ENCODE results near the gene STX8.
A peak's percentile ranks its signal among the peaks of the same experiment; 100 is the strongest.

STX8 gene

GRCh38 chr17:9537177-9537776 lies 38.3 kb downstream of the STX8 start:
- FAIRE-seq (no peak), DNase-seq (ENCODE audit: insufficient read length, low spot score) (no peak)
- no peak for TF ChIP-seq CTCF (IDR thresholded peaks at IDR 0.05; ENCODE audit: insufficient read depth, missing control alignments)

- no peak for TF ChIP-seq CTCF (IDR thresholded peaks at IDR 0.05; ENCODE audit: insufficient read depth, missing control alignments)
- no peak for FAIRE-seq
- DNase-seq (ENCODE audit: insufficient read length, low spot score), result no peak
These were observed 39.6 kb downstream of the STX8 start for GRCh38 chr17:9536061-9536460.

- TF ChIP-seq CTCF (IDR thresholded peaks at IDR 0.05; ENCODE audit: insufficient read depth, missing control alignments), result no peak
- FAIRE-seq, result no peak
These were observed 42.2 kb downstream of the STX8 start for GRCh38 chr17:9533441-9533840.

GRCh38 chr17:9532715-9533114 lies 42.9 kb downstream of the STX8 start:
- no peak for FAIRE-seq
- no peak for DNase-seq (ENCODE audit: insufficient read length, low spot score)
- TF ChIP-seq CTCF (IDR thresholded peaks at IDR 0.05; ENCODE audit: insufficient read depth, missing control alignments), result no peak

More at GRCh38 chr17:9533441-9533840, 42.2 kb downstream of the STX8 start:
- DNase-seq (ENCODE audit: insufficient read length, low spot score), result no peak

- DNase-seq (ENCODE audit: insufficient read length, low spot score) (no peak), FAIRE-seq (no peak)
- TF ChIP-seq CTCF (IDR thresholded peaks at IDR 0.05; ENCODE audit: insufficient read depth, missing control alignments), result no peak
These were observed 44.6 kb downstream of the STX8 start for GRCh38 chr17:9531034-9531433.

- FAIRE-seq, result no peak
- no peak for DNase-seq (ENCODE audit: insufficient read length, low spot score)
- peak; percentile 26 for TF ChIP-seq CTCF (IDR thresholded peaks at IDR 0.05; ENCODE audit: insufficient read depth, missing control alignments)
These were observed 46.5 kb downstream of the STX8 start for GRCh38 chr17:9529033-9529700.

GRCh38 chr17:9527788-9528187 lies 47.8 kb downstream of the STX8 start:
- DNase-seq (ENCODE audit: insufficient read length, low spot score), result no peak
- FAIRE-seq, result no peak
- TF ChIP-seq CTCF (IDR thresholded peaks at IDR 0.05; ENCODE audit: insufficient read depth, missing control alignments), result no peak
